K562 (cell line): ENCODE data around the gene MATCAP1. TPM values are rescaled to one million over a fixed set of nuclear protein-coding genes. Genes with fewer than 3 reads are reported as not detected.

Experiments
- ATAC-seq: fragments of 200-7000 bp; cut with Tn5 transposase; 3 replicates; pipeline ENCODE4 v1.9.1; 2020; ENCODE audit warnings: moderate library complexity
- BruUV-seq: library from RNA; stranded (reverse); fragments of 400-500 nt; replicated peaks from 2 replicates; lab custom pipeline; 2021; lab: Mats Ljungman, UMichigan
- CTCF ChIA-PET: fragments of 300-600 bp; formaldehyde crosslinking; extraction: SDS; loops from one replicate; lab custom pipeline; 2021; ENCODE audit warnings: low intra/inter-chr PET ratio; lab: Yijun Ruan, JAX
- POLR2A ChIA-PET: fragments of 300-600, 350-650 bp; sonication (Branson Sonifier 250); formaldehyde crosslinking; extraction: SDS; loops from one replicate; lab custom pipeline; 2021; ENCODE audit warnings: antibody characterized with exemption, inconsistent platforms; lab: Yijun Ruan, JAX
- DNase-seq, 4 experiments: peaks; one replicate each; pipeline versions ENCODE4 v3.0.0 to v3.0.0-alpha.2; 2011 to 2018; ENCODE audit warnings: low spot score in 3 of 4, mixed read lengths in 3 of 4; ENCODE audit errors: extremely low read depth in 1 of 4
- FAIRE-seq: peaks from 2 replicates; lab custom pipeline; 2011; peaks lifted over from hg19 to GRCh38; lab: Jason Lieb, UNC
- H2AFZ ChIP-seq: 2 replicates; pipeline ENCODE4 v1.6.0; 2011; ENCODE audit warnings: low read depth, low read length, control low read depth, inconsistent platforms
- H3K27ac ChIP-seq: fragments of 200-600 bp; 3 replicates; pipeline ENCODE4 v1.8.0; 2011; ENCODE audit warnings: low read depth, mild to moderate bottlenecking, control low read depth, inconsistent platforms, low read length, moderate library complexity, mixed read lengths; ENCODE audit errors: extremely low read depth
- H3K27me3 ChIP-seq, 2 experiments: fragments of 300-600 bp in 1 of 2; 2 replicates in 1 of 2; 3 replicates in 1 of 2; pipeline versions ENCODE4 v1.6.0 to v1.8.0; 2011; ENCODE audit warnings: inconsistent platforms in 2 of 2, low read length in 2 of 2, mild to moderate bottlenecking in 1 of 2, mixed read lengths in 1 of 2, moderate library complexity in 1 of 2; ENCODE audit not compliant: control insufficient read depth in 2 of 2, insufficient read depth in 2 of 2
- H3K36me3 ChIP-seq: fragments of 300-600 bp; 3 replicates; pipeline ENCODE4 v1.8.0; 2011; ENCODE audit warnings: mild to moderate bottlenecking, low read length, inconsistent platforms; ENCODE audit not compliant: control insufficient read depth, insufficient read depth
- H3K4me1 ChIP-seq, 2 experiments: fragments of 200-600 bp in 1 of 2; replicated peaks in 1 of 2; 2 replicates in 1 of 2; 3 replicates in 1 of 2; pipeline versions ENCODE4 v1.5.1 to v1.8.0; 2011; ENCODE audit warnings: inconsistent platforms in 2 of 2, low read length in 2 of 2, mild to moderate bottlenecking in 1 of 2, mixed read lengths in 1 of 2, moderate library complexity in 1 of 2; ENCODE audit not compliant: control insufficient read depth in 2 of 2, insufficient read depth in 2 of 2
- H3K4me2 ChIP-seq: 2 replicates; pipeline ENCODE4 v1.6.1; 2011; ENCODE audit warnings: low read length, control low read depth, inconsistent platforms, mixed read lengths; ENCODE audit not compliant: insufficient read depth
- H3K4me3 ChIP-seq: fragments of 200-600 bp; sonication (generic), shearing (Covaris generic); 2 replicates; pipeline ENCODE4 v1.5.1; 2016; ENCODE audit warnings: control low read depth, inconsistent platforms
- H3K79me2 ChIP-seq: fragments of 200-600 bp; 3 replicates; pipeline ENCODE4 v1.8.0; 2011; ENCODE audit warnings: low read length, inconsistent platforms; ENCODE audit not compliant: control insufficient read depth, insufficient read depth
- H3K9ac ChIP-seq, 2 experiments: 2 replicates each; pipeline versions ENCODE4 v1.6.0 to v1.6.1; 2011; ENCODE audit warnings: low read depth in 2 of 2, low read length in 2 of 2, control low read depth in 1 of 2, inconsistent platforms in 1 of 2, mild to moderate bottlenecking in 1 of 2, mixed read lengths in 1 of 2; ENCODE audit not compliant: insufficient read depth in 1 of 2
- H3K9me1 ChIP-seq: one replicate; pipeline ENCODE4 v1.6.0; 2011; ENCODE audit warnings: inconsistent platforms, mild to moderate bottlenecking, low read length, moderate library complexity; ENCODE audit not compliant: control insufficient read depth, insufficient read depth
- H3K9me3 ChIP-seq: replicated peaks from 2 replicates; pipeline ENCODE4 v1.5.1; 2011; ENCODE audit warnings: low read depth, low read length, inconsistent platforms; ENCODE audit not compliant: control insufficient read depth, insufficient read depth
- H4K20me1 ChIP-seq: replicated peaks from 2 replicates; pipeline ENCODE4 v1.6.1; 2011; ENCODE audit warnings: low read length, inconsistent platforms, mixed read lengths; ENCODE audit not compliant: control insufficient read depth, insufficient read depth
- NFIC ChIP-seq: fragments of 450-650 bp; IDR thresholded peaks from 2 replicates; pipeline ENCODE4 v1.6.1; 2017; ENCODE audit warnings: mild to moderate bottlenecking, inconsistent platforms
- POLR2G ChIP-seq: fragments of 200-400 bp; formaldehyde crosslinking; IDR thresholded peaks from 2 replicates; pipeline ENCODE4 v1.6.1; 2017; ENCODE audit warnings: low read depth, mild to moderate bottlenecking, antibody characterized with exemption, low read length, moderate library complexity
- SIRT6 ChIP-seq: IDR thresholded peaks from one replicate; pipeline ENCODE4 v1.6.1; 2012; ENCODE audit warnings: low read depth, mild to moderate bottlenecking, control low read depth, inconsistent platforms, low read length, moderate library complexity
- SNRNP70 ChIP-seq: fragments of 200-400 bp; formaldehyde crosslinking; optimal IDR thresholded peaks from 2 replicates; pipeline ENCODE3; 2017; ENCODE audit warnings: low read depth, low read length
- WHSC1 ChIP-seq: IDR thresholded peaks from one replicate; pipeline ENCODE4 v1.6.1; 2012; ENCODE audit warnings: low read length, control low read depth, inconsistent platforms
- ZNF217 ChIP-seq: sonication (generic); formaldehyde crosslinking; IDR thresholded peaks from 2 replicates; pipeline ENCODE4 v1.8.0; 2022; ENCODE audit warnings: mild to moderate bottlenecking, missing genetic modification reagents
- ZNF717 ChIP-seq: fragments of 250-450 bp; sonication (Bioruptor Pico); IDR thresholded peaks from 2 replicates; pipeline ENCODE4 v1.5.0; 2021
- WGBS: fragments of 100-300 bp; shearing (Covaris generic); methylation state at CpG from one replicate; pipeline ENCODE4 v1.1.6; 2016; ENCODE audit warnings: low coverage, mixed read lengths; ENCODE audit not compliant: insufficient coverage; ENCODE audit errors: missing lambda C conversion rate; 5-methylcytosine and 5-hydroxymethylcytosine counted together
- in situ Hi-C: fragments of 300-500 bp; cut with MboI; formaldehyde crosslinking; loops from 4 replicates; pipeline ENCODE4 v1.15.0; 2018; ENCODE audit warnings: inconsistent platforms, mixed read lengths
- intact Hi-C: fragments of 100-400 bp; cut with micrococcal nuclease; formaldehyde crosslinking; loops from 2 replicates; pipeline ENCODE4 v1.14.2; 2022
- polyA plus RNA-seq, 8 experiments: library from polyadenylated mRNA; depleted of rRNA in 4 of 8; stranded (reverse) in 5 of 8; unstranded in 3 of 8; fragments of >200 nt; fragmentation: Nextera tagmentation in 2 of 8; fragmentation: Illumina TruSeq in 1 of 8; extraction: Ambion mirVana in 2 of 8; extraction: Trizol in 1 of 8; gene quantifications; 2 replicates each; pipeline versions ENCODE4 v1.2.1 to v1.2.3, GENCODE V29; 2011 to 2014; ENCODE audit warnings: inconsistent platforms in 1 of 8, missing spikeins in 1 of 8
- total RNA-seq, 7 experiments: library from RNA; depleted of rRNA in 6 of 7; stranded (reverse); fragments of >200 nt in 6 of 7; fragmentation: Illumina TruSeq in 2 of 7; extraction: Trizol in 2 of 7; gene quantifications; 2 replicates each; pipeline versions ENCODE4 v1.2.1 to v1.2.3, GENCODE V29; 2011 to 2021; ENCODE audit warnings: low replicate concordance in 1 of 7
- TF ChIP-seq, protein P1 (sequence below): fragments of 450-650 bp; formaldehyde crosslinking; IDR thresholded peaks from 2 replicates; pipeline ENCODE4 v1.4.0; 2022; ENCODE audit warnings: missing genetic modification characterization
- TF ChIP-seq, protein P2 (sequence below): fragments of 200-400 bp; formaldehyde crosslinking; IDR thresholded peaks from 2 replicates; pipeline ENCODE4 v1.6.1; 2017; ENCODE audit warnings: mild to moderate bottlenecking, low read depth, low read length, moderate library complexity

The MATCAP1 gene
- total and polyA plus RNA-seq, 9 of the 15 experiments (the other 6 are each of a cell fraction or from before 2014, with no cell fraction given) = 3.4 to 20.5 (median 10.3) TPM

DNA sequence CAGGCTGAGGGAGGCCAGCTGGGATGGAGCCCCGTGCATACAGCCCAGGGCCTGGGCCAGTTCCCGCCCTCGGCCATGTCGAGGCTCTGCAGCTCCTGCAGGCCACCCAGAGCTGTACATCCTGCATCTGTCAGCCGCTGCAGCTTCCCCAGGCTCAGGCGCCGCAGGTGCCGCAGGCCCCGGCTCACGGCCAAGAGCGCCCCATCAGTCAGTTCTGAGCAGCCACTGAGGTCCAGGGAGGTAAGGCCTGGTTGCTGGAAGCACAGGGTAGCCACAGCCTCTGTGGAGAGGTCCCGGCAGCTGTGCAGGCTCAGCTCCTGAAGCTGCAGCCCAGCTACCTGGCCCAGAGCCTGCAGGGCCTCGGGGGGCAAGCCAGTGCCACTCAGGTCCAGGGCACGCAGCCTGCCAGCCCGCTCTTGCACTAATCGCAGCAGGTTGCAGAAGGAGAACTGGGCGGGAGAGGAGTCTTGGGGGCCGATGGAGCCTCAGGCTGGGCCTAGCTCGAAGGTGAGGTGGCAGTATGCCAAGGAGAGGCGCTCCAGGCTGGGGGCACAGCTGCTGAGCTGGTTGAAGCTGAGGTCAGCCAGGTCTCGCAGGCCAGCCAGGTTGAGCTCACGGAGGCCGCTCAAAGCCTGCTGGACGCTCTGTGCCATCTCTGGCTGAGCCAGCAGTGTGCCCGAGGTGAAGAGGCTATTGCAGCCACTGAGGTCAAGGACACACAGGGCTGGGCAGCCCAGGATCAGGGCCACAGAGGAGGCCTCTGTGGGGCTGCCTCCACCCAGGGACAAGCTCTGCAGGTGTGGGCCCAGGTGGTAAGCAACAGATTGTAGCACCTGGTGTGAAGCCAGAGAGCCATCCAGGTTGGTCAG, 26.5 kb upstream of the MATCAP1 start:
- in situ Hi-C loops (no loop called here), intact Hi-C loops (no loop called here)
- Histone ChIP-seq H2AFZ (no peak overlapping the region), H3K27me3 (no peaks in the 10 kb centered on the region), H3K4me1 (peaks cover 10 to 43% of the 10 kb centered on the region in 2 experiments; a peak in 4 of 5 replicates), H3K9ac (peak overlapping the region in 1 of 2 experiments; percentile 79; a peak in 2 of 4 replicates), H3K4me3 (no peak overlapping the region), H4K20me1 (no peaks in the 10 kb centered on the region; the same call in 1 of the 2 replicates), H3K27ac (no peak overlapping the region), H3K36me3 (0 out of 3 replicates have a peak, but pooled peaks cover 2% of the 10 kb centered on the region), H3K79me2 (no peaks in the 10 kb centered on the region), H3K4me2 (no peak overlapping the region), H3K9me3 (no peaks in the 10 kb centered on the region), H3K9me1 (peaks cover 3% of the 10 kb centered on the region)
- peak; percentile 52 for TF ChIP-seq SNRNP70
- no peak for TF ChIP-seq ZNF217 (CRISPR knock-in tag)
- no peak for TF ChIP-seq WHSC1
- TF ChIP-seq, protein P1, sequence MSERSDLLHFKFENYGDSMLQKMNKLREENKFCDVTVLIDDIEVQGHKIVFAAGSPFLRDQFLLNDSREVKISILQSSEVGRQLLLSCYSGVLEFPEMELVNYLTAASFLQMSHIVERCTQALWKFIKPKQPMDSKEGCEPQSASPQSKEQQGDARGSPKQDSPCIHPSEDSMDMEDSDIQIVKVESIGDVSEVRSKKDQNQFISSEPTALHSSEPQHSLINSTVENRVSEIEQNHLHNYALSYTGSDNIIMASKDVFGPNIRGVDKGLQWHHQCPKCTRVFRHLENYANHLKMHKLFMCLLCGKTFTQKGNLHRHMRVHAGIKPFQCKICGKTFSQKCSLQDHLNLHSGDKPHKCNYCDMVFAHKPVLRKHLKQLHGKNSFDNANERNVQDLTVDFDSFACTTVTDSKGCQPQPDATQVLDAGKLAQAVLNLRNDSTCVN (CRISPR knock-in tag) = no peak
- TF ChIP-seq ZNF717 (CRISPR knock-in tag) = no peak
- TF ChIP-seq, protein P2, sequence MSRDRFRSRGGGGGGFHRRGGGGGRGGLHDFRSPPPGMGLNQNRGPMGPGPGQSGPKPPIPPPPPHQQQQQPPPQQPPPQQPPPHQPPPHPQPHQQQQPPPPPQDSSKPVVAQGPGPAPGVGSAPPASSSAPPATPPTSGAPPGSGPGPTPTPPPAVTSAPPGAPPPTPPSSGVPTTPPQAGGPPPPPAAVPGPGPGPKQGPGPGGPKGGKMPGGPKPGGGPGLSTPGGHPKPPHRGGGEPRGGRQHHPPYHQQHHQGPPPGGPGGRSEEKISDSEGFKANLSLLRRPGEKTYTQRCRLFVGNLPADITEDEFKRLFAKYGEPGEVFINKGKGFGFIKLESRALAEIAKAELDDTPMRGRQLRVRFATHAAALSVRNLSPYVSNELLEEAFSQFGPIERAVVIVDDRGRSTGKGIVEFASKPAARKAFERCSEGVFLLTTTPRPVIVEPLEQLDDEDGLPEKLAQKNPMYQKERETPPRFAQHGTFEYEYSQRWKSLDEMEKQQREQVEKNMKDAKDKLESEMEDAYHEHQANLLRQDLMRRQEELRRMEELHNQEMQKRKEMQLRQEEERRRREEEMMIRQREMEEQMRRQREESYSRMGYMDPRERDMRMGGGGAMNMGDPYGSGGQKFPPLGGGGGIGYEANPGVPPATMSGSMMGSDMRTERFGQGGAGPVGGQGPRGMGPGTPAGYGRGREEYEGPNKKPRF = no peak
- peak; percentile 64; the same call in 1 of the 2 replicates for TF ChIP-seq POLR2G
- no peak for TF ChIP-seq SIRT6
- peak; percentile 11; the same call in 1 of the 2 replicates for TF ChIP-seq NFIC
- DNase-seq = no peak
- BruUV-seq = no TSS peak
- ATAC-seq = no peak
- no peak for FAIRE-seq
- ChIA-PET POLR2A (interaction anchor here (0.5 to 2.8 kb wide), 3 partner anchors 13 to 240 kb away, joined by 3 to 9 read pairs (median 8); no protein-coding TSS in a partner anchor), CTCF (no interaction called here)
- WGBS = 70% methylated on average over 20 of the region's 25 CpGs
